ENCODE measurements around the gene PTPRT.

DNA sequence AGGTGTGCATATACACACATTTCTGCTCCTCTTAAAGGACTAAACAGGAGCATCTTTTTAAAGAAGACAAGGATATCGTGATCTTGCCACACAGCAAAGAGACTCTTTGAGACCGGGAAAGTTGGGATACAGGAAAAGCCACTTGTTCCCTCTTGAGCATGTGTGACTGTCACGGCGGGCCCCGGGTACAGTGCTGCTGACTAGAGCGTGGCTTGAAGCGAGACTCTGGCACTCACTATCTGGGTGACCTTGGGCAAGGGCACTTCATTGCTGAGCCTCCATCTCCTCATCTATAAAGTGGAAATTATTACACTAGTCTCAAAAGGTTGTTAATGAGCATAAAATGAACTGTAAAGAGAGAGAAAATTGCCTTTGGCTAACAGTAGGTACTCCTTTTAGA, 713.9 kb downstream of the PTPRT start:
- TF ChIP-seq, protein P1, sequence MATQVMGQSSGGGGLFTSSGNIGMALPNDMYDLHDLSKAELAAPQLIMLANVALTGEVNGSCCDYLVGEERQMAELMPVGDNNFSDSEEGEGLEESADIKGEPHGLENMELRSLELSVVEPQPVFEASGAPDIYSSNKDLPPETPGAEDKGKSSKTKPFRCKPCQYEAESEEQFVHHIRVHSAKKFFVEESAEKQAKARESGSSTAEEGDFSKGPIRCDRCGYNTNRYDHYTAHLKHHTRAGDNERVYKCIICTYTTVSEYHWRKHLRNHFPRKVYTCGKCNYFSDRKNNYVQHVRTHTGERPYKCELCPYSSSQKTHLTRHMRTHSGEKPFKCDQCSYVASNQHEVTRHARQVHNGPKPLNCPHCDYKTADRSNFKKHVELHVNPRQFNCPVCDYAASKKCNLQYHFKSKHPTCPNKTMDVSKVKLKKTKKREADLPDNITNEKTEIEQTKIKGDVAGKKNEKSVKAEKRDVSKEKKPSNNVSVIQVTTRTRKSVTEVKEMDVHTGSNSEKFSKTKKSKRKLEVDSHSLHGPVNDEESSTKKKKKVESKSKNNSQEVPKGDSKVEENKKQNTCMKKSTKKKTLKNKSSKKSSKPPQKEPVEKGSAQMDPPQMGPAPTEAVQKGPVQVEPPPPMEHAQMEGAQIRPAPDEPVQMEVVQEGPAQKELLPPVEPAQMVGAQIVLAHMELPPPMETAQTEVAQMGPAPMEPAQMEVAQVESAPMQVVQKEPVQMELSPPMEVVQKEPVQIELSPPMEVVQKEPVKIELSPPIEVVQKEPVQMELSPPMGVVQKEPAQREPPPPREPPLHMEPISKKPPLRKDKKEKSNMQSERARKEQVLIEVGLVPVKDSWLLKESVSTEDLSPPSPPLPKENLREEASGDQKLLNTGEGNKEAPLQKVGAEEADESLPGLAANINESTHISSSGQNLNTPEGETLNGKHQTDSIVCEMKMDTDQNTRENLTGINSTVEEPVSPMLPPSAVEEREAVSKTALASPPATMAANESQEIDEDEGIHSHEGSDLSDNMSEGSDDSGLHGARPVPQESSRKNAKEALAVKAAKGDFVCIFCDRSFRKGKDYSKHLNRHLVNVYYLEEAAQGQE (IDR thresholded peaks at IDR 0.05), result no peak
- no peak for TF ChIP-seq TAF1 (conservative IDR thresholded peaks at IDR 0.05)

All from liver (tissue), 2 donors.